Stimulated activated naive CD8-positive, alpha-beta T cell treated with anti-CD3 and anti-CD28 coated beads, Interleukin-15, amount 100 ng/mL, for 72 hours (primary cell): Measurements from ENCODE around the gene WARS2.

ENCODE experiments used
- ATAC-seq: fragments of 150-1000 bp; cut with Tn5 transposase; 2 replicates; pipeline ENCODE4 v1.10.0; 2021; ENCODE audit warnings: mild to moderate bottlenecking, moderate library complexity
- DNase-seq, 2 donors: peaks; one replicate each; pipeline ENCODE4 v3.0.0; 2021 to 2022
- H3K27ac Mint-ChIP-seq, 2 donors: one replicate each; pipeline ENCODE4 v1.8.0; 2022; ENCODE audit warnings: mild to moderate bottlenecking in 2 of 2, mixed read lengths in 2 of 2, moderate library complexity in 2 of 2
- H3K27me3 Mint-ChIP-seq: one replicate; pipeline ENCODE4 v1.8.0; 2022; ENCODE audit warnings: mixed read lengths
- H3K4me1 Mint-ChIP-seq: one replicate; pipeline ENCODE4 v1.8.0; 2022; ENCODE audit warnings: mild to moderate bottlenecking, mixed read lengths
- H3K4me3 Mint-ChIP-seq, 2 donors: one replicate each; pipeline ENCODE4 v1.8.0; 2022; ENCODE audit warnings: mild to moderate bottlenecking in 2 of 2, mixed read lengths in 2 of 2, moderate library complexity in 1 of 2
- H3K9me3 Mint-ChIP-seq, 2 donors: one replicate each; pipeline ENCODE4 v1.8.0; 2022; ENCODE audit warnings: mixed read lengths in 2 of 2

Gene WARS2

DNA sequence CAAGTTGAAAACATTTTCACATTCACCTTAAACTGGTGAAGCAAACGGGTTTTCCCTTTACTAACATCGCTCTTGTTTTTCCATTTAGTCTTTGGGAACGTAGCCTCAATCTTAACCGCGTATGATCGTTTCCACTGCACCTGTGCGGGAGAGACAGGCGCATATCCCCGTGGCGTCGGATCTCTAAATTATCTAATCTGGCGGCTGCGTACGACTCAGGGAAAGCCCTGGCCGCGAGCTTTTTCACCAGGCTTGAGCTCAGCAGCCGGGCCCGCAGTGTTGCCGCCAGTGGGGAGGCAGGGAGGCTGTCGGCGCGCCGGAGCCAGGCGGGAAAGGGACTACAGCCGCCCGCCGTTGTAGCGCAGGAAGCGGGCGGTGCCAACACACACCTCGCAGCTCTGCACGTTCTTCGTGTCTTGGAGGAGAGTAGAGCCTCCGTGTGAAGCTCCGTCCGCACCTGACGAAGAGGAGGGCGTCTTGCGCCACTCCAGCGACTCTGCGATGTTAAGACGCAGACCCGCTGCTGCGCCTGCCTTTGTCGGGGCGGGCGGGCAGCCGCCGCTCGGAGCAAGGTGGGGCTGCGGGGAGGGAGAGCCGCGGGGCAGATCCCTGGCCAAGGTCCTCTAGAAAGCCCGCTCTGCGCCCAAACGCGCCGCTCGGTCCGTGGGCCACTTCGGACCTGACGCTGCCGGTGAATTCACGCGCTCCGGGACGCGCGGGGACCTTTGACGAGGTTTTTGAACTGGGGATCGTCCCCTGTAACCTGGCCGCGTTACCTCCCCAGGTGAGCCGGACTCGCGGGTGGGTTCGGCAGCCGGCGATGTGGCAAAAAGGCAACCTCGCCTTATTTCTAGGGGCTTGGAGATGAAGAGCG, 133.8 kb downstream of the WARS2 start:
- H3K4me1 Mint-ChIP-seq = peaks cover 22% of the 10 kb centered on the region
- DNase-seq (no peak), ATAC-seq (no peak)
- peak overlapping the region in 1 of 2 donors; percentile 18 for H3K4me3 Mint-ChIP-seq
- H3K27ac Mint-ChIP-seq = peak overlapping the region in 1 of 2 donors; percentile 27
- peaks cover 4 to 7% of the 10 kb centered on the region in 2 donors for H3K9me3 Mint-ChIP-seq
- peaks cover 83% of the 10 kb centered on the region for H3K27me3 Mint-ChIP-seq

DNA sequence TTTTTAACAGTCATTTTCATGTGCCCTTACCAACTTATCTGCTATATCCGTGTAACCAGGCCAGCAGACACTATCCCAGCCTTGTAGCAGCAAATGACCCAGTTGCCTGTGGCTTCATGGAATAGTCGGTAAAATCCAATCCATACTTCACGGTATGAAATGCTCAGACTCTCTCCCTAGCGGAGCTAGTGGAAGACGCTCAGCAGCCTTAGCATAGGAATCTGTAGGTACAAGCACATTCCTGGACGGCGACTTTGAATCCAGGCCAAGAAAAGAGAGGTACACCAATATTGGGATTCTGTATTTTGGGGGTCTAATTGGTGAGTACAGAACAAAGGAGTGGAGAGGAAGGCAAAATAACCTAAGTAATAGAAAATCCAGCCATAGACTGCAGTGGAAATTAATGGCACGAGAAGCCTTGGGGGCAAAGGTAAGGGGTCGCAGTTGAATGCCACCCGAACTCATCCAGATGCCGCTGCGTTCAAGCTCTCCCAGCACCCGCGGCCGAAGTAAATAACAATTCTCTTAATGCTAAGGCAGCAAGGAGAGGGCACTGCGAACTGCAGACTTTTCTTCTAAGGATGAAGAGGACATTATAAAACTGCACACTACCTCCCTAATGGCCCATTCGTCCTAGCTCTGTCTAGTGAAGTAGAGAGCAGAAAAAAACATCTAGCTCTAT, 134.6 kb downstream of the WARS2 start:
- Mint-ChIP-seq H3K27me3 (peaks cover 91% of the 10 kb centered on the region), H3K9me3 (peaks cover 4 to 7% of the 10 kb centered on the region in 2 donors), H3K27ac (peak overlapping the region in 1 of 2 donors; percentile 13), H3K4me3 (no peak overlapping the region), H3K4me1 (peaks cover 27% of the 10 kb centered on the region)
- ATAC-seq (no peak), DNase-seq (no peak)

DNA sequence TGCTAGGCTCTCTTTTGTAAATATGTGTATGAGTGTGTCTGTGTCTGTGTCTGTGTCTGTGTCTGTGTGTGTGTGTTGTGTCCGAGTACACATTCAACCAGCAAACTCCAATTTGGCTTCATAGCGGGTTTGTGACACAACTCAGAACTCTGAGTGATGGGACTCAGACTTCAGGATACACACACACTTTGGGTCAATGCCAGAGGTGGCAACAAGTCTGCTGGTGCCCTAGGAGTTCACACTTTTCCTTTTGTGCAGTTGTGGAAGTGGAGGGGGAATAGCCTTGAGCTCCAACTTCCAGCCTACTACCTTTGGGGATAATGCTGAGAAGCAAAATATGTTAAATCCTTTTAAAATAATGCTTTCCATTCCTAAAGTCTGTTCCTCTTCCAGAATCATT, 135.7 kb downstream of the WARS2 start:
- DNase-seq (no peak), ATAC-seq (no peak)
- H3K9me3 Mint-ChIP-seq = peaks cover 4 to 7% of the 10 kb centered on the region in 2 donors
- no peak overlapping the region for H3K27ac Mint-ChIP-seq
- H3K4me3 Mint-ChIP-seq = no peak overlapping the region
- peaks cover 37% of the 10 kb centered on the region for H3K4me1 Mint-ChIP-seq
- H3K27me3 Mint-ChIP-seq = peaks cover 100% of the 10 kb centered on the region

DNA sequence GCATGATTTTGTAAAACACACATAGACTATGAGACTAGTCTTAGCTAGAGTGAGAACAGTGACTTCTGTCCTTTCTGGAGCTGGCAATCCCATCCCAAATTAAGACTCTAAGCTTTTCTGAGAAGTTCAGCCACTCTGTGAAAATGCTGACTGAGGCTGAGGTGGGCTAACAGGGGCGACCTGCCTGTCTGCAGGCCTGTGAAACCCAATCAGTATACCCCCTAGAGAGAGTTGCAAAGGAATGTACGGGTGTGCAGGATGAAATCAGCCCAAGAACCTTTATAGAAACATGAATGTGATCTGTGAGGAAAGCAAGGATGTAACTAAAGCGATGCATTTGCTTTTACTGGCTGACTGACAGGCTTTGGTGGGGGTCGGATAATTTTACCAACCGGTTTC, 136.3 kb downstream of the WARS2 start:
- Mint-ChIP-seq H3K4me1 (peaks cover 43% of the 10 kb centered on the region), H3K4me3 (no peak overlapping the region), H3K9me3 (peaks cover 4 to 7% of the 10 kb centered on the region in 2 donors), H3K27ac (no peak overlapping the region), H3K27me3 (peaks cover 100% of the 10 kb centered on the region)
- DNase-seq = no peak
- no peak for ATAC-seq

DNA sequence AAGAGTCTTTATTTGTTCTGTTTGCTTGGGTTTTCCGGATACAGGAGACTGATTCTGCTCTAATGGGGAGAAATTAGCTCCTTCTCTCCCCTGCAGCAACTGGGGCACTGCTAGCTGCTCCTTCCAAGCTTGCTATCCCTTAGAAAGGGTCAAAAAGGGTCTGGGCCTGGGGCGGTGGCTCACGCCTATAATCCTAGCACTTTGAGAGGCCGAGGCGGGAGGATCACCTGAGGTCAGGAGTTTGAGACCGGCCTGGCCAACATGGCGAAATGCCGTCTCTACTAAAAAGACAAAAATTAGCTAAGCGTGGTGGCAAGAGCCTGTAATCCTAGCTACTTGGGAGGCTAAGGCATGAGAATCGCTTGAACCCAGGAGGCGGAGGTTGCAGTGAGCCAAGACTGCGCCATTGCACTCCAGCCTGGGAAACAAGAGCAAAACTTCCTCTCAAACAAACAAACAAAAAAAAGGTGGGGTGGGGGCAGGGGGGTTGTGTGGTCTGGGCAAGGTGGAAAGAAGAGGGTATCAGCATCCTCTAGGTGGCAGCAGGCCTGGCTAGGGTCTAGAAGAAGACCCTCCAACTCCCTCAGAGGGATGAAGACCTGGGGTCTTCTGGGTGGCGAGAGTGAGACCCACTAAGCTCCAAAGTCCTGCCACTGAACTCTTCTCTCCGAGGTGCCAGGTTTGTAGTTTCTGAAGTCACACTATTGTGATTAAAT, 136.9 kb downstream of the WARS2 start:
- H3K9me3 Mint-ChIP-seq = peaks cover 4 to 7% of the 10 kb centered on the region in 2 donors
- no peak for DNase-seq

DNA sequence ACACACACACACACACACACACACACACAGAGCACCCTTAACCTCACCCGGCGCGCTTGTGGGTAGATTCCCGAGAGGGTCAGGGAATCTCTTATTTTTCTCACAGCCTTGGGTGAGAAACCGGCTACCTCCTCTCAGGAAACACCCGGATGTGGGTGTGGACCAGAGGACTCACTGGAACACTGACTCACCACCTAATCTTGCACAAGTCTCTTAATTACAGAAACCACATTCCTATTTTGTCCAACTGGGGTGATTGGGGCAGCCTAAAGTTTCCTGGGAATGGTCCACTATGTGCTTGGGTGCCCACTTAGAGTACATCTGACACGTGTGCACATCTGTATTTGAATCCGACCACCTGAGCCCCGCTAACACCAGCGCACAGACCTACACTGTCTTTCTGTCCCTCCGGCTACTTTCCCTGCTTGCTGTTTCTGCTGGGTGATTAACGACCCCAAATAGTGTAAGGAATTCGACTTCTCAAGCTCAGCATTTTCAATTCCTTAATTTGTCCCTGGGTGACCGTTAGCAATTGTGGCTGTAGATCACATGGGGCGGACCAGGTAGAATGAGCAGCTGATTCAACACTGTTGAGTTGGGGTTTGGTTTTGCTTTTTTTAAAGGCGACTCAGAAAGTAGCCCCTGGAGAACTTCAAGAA, 138.3 kb downstream of the WARS2 start:
- H3K27me3 Mint-ChIP-seq = peaks cover 99% of the 10 kb centered on the region
- H3K9me3 Mint-ChIP-seq = peaks cover 7 to 9% of the 10 kb centered on the region in 2 donors
- peaks cover 32% of the 10 kb centered on the region for H3K4me1 Mint-ChIP-seq
- H3K27ac Mint-ChIP-seq = no peak overlapping the region
- peak overlapping the region; percentile 56 to 66 for H3K4me3 Mint-ChIP-seq
- ATAC-seq (no peak), DNase-seq (no peak)

More for the DNA sequence above, 136.9 kb downstream of the WARS2 start:
- Mint-ChIP-seq H3K27ac (no peak overlapping the region), H3K4me1 (peaks cover 38% of the 10 kb centered on the region), H3K27me3 (peaks cover 100% of the 10 kb centered on the region), H3K4me3 (no peak overlapping the region)
- ATAC-seq = no peak

DNA sequence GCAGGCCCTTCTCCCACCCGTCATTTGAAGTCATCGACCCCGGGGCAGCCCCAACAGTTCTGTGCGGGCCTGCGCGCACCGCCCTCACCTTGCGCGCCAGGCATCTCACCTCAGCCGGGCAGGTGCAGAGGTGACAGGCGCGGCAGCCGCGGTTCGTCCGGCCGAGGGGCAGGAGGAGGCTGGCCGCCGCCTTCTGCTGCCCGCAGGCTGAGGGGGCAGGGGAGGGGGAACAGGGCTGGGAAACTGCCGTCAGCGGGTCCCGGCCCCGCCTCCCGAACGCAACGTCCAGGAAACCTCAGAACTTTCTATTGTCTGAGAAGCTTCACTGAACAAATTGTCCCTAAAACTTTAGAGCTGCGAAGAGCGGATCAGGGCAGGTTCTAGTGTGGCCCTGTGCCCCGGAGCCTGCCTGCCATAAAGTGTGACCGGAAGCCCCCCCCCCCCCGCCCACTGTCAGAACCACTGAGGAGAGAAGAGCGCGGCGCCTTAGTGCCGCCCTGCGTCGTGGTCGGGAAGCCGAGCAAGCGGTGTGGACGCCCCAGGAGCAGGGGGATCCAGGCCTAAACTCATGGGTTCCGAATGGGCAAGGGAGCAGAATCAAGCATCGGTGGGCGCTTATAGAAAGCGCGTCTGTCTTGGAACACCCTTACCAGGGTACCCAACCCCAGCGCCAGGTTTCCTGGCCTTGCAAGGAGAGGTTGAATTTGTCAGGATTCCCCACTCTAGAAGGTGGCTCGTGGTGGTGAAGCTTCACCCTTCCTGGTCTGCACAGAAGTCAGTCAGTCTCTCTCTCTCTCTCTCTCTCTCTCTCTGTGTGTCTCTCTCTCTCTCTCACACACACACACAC, 139.0 kb downstream of the WARS2 start:
- ATAC-seq (peak; percentile 21), DNase-seq (no peak)
- peaks cover 99% of the 10 kb centered on the region for H3K27me3 Mint-ChIP-seq
- H3K9me3 Mint-ChIP-seq = peaks cover 7 to 9% of the 10 kb centered on the region in 2 donors
- no peak overlapping the region for H3K27ac Mint-ChIP-seq
- peak overlapping the region; percentile 56 to 66 for H3K4me3 Mint-ChIP-seq
- H3K4me1 Mint-ChIP-seq = peaks cover 32% of the 10 kb centered on the region

DNA sequence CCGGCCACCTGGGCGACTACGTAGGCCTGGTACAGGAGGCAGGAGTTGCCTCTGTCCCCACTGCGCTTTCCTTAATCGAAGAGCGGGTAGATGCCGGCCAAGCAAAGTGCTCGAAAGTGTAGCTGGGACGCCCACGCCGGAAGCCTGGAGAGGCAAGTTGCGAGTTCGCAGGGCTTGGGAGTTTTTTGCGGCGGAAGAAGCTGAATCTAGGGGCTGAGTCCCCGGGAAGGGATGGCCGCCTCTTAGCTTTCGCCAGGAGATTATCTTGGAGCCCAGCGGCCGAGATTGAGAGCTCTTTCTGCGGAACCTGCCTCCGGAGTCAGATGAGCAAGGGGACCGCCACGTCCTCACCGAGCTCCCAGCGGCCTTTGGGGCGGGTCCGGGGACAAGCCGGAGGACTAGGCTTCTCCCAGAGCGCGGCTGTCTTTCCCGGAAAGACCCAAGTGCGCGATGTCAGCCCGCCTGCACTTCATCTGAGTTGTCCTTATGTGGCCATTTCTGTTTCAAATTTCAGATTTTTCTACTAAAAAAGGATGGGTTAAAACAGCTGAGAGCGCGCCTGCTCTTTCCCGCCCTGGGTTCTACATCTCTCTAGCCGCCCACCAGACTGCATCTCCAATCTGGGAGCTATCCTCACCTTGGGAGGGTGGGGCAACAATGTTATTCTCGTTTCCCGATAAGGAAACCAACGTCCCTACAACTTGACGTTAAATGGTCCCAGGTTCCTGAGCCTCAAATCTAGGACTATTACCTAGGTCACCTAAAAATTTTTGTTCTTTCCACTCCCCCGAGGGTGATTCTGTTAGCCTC, 139.9 kb downstream of the WARS2 start:
- Mint-ChIP-seq H3K27me3 (peaks cover 96% of the 10 kb centered on the region), H3K27ac (no peak overlapping the region), H3K9me3 (peaks cover 1 to 5% of the 10 kb centered on the region in 2 donors), H3K4me1 (peaks cover 32% of the 10 kb centered on the region), H3K4me3 (peak overlapping the region; percentile 37 to 57)
- DNase-seq = no peak
- ATAC-seq = no peak

DNA sequence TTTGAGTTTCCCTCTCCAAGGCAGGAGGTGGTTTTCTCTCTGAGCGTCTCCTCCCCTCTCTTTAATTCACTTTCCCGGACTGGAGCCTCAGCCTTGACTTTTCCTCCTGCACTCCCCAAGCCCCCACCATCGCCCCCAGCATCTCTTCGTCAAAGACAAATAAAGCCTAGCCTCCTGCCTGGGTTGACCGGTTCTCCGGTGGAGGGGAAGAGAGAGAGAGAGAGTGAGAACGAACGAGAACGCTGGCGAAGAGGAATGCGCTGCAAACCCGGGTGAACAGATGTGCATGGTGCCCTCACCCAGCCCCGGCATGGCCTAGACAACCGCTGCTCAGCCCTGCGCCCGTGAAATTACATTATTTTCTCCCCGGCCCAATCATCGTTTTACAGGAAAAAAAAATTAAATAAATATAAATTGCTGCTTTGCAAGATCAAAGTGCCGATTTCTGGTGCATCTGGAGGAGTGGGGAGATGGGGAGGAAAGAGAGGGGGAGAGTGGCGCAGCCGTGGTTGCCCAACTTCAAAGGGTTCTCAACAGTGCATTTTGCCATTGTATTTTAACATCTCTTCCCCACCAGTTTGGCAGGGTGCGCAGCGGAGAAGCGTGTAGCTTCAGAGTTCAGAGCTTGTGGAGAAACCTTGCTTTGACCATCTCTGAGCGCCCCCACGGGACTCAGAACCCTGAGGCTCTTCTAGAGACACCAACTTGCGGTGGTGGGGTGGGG, 140.9 kb downstream of the WARS2 start:
- ATAC-seq (no peak), DNase-seq (no peak)
- H3K9me3 Mint-ChIP-seq = peaks cover 0 to 4% of the 10 kb centered on the region in 2 donors
- peaks cover 32% of the 10 kb centered on the region for H3K4me1 Mint-ChIP-seq
- H3K27ac Mint-ChIP-seq = no peak overlapping the region
- no peak overlapping the region for H3K4me3 Mint-ChIP-seq
- peaks cover 96% of the 10 kb centered on the region for H3K27me3 Mint-ChIP-seq

DNA sequence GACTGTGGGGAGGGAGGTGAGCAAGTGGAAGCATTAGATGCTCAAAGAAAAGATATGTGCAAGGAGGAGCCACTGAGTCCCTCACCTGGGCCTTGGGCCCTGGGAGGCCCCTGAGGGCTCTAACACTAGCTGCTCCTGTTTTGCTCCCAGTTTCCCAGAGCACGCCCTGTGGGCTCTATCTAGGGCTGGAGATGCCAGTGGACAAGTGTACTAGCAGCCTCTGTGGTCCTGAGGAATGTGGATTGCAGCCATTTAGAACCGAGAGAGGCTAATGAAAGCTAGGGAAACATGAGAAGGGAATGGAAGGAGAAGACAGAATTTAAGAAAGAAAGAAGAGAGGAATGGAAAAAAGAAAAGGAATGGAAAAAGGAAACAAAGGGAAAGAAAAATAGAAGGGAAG, 142.3 kb downstream of the WARS2 start:
- DNase-seq = no peak
- Mint-ChIP-seq H3K4me3 (no peak overlapping the region), H3K4me1 (peaks cover 38% of the 10 kb centered on the region), H3K27ac (no peak overlapping the region), H3K27me3 (peaks cover 96% of the 10 kb centered on the region), H3K9me3 (peaks cover 7 to 9% of the 10 kb centered on the region in 2 donors)
- no peak for ATAC-seq

DNA sequence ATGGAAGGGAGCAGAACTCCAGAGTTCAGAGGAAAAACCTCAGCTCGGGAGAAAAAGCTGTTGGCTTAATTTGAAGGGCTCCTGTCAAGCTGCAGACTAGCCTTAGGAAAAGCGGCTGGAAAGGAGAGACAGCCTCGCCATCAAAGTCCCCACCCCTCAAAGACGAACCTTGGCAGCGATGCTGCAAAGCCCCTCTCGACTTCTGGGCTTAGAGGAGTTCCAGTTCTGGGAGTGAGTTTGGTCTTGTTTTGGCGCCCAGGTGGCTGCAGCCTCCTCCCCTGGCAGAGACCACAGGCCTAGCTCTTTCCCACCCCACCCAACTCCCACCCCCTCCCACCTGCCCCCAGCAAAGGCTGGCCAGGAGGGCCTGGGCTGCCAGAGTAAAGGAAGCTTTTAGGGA, 143.2 kb downstream of the WARS2 start:
- Mint-ChIP-seq H3K27me3 (peaks cover 96% of the 10 kb centered on the region), H3K9me3 (peaks cover 7 to 9% of the 10 kb centered on the region in 2 donors), H3K27ac (no peak overlapping the region), H3K4me1 (peaks cover 37% of the 10 kb centered on the region), H3K4me3 (no peak overlapping the region)
- DNase-seq (no peak), ATAC-seq (no peak)

DNA sequence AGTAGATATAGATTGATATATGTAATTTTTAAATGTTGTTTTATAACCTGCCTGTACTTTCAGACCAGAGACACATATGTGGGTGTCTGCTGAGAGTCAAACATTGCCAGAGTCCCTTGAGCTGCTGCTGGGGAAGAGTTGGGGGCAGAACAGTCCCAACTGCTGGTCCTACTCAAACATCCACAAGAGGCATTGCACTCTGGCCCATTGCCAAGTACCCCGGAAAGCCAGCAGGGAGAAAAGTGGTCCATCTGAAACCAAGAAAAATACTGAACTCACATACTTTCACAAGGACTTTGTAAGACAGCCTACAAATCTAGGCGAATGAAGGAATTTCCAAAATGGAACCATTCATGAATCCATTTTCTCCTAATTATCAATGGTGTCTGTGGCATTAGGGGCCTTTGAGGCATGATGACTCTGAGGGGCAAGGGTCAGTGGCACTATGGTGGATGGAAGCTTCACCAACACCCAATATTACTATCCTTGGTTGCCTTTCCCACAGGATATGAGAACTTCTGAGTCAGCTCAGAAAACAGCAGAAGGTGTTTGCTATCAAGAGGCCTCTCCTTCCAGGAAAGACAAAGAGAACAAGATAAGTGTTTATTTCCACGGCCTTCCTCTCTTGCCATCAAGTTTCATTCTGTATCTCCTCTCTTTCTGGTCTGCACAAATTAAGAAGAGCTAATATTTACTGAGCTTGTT, 145.0 kb downstream of the WARS2 start:
- DNase-seq (no peak), ATAC-seq (peak; percentile 60)
- Mint-ChIP-seq H3K27ac (no peak overlapping the region), H3K27me3 (peaks cover 96% of the 10 kb centered on the region), H3K4me3 (no peak overlapping the region), H3K4me1 (peaks cover 33% of the 10 kb centered on the region), H3K9me3 (peaks cover 7 to 9% of the 10 kb centered on the region in 2 donors)

DNA sequence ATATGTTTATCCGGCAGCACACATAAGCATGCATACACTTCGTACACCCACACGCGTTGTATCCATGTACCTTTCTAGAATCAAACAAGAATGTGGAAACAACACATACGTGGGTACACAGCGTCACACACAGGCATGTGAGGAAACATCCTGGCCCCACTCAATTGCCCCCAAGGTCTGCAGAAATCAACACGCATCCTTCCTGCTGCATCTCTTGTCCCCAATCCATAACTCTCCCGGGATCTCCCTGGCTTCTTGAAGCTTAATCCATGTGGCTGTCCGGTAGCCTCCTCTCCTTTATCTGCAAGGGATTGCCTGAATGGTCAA, 146.8 kb downstream of the WARS2 start:
- ATAC-seq (no peak), DNase-seq (no peak)
- H3K4me1 Mint-ChIP-seq = peaks cover 34% of the 10 kb centered on the region
- H3K4me3 Mint-ChIP-seq = no peak overlapping the region
- H3K9me3 Mint-ChIP-seq = peaks cover 7 to 9% of the 10 kb centered on the region in 2 donors
- H3K27me3 Mint-ChIP-seq = peaks cover 96% of the 10 kb centered on the region
- H3K27ac Mint-ChIP-seq = no peak overlapping the region
